GM19193 (cell line): Measurements from ENCODE around the gene BEST3.

Experiments used
- POLR2A ChIP-seq: IDR thresholded peaks from 4 replicates; pipeline ENCODE4 v1.6.1; 2011; ENCODE audit not compliant: insufficient read depth, insufficient read length; ENCODE audit errors: extremely low read depth

Gene BEST3

DNA sequence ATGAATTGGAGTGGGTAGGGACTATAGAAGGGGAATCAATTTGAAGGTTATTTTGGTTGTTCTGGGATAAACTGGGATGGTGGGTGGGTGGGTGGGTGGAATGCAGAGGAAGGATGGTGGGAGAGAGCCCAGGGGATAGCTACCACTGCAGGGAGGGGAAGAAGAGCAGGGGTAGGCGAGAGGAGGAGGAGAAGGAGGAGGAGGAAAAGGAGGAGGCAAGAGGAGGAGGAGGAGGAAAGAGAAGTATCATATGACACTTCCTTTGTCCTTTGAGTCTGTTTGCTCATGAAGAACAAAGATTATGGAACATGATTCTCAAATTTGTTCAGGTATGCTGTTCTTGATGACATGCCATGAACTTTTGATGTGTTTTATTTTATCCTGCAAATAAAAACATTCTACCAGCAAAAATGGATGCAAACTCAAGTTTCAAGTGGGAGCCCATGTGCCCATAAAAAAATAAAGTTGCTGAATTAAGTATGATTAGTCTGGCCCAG is 4.1 kb upstream of the BEST3 start:
- TF ChIP-seq POLR2A: no peak

DNA sequence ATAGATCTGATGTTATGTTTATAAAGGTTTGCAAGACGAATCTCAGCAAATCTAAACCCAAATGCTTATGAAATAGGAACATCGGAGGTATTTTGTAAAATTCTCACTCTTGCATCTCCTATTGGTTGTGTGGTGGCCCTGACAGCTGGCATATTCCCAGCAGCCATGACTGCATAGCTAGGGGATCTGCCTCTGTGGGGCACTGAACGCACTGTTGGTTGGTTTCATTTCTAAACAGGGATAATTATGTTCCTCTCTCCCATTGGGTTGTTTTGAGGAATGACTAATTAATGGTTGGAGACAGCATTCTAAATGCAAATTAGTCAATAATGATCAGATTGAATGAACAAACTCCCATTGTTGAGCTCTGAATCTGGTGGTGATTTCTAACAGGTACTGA is 2.7 kb upstream of the BEST3 start:
- no peak for TF ChIP-seq POLR2A

GRCh38 chr12:69698054-69698453 is 1.0 kb downstream of the BEST3 start:
- TF ChIP-seq POLR2A: no peak

GRCh38 chr12:69694123-69694522 is 5.0 kb downstream of the BEST3 start:
- TF ChIP-seq POLR2A: no peak

GRCh38 chr12:69689638-69690037 is 9.5 kb downstream of the BEST3 start:
- TF ChIP-seq POLR2A: no peak

DNA sequence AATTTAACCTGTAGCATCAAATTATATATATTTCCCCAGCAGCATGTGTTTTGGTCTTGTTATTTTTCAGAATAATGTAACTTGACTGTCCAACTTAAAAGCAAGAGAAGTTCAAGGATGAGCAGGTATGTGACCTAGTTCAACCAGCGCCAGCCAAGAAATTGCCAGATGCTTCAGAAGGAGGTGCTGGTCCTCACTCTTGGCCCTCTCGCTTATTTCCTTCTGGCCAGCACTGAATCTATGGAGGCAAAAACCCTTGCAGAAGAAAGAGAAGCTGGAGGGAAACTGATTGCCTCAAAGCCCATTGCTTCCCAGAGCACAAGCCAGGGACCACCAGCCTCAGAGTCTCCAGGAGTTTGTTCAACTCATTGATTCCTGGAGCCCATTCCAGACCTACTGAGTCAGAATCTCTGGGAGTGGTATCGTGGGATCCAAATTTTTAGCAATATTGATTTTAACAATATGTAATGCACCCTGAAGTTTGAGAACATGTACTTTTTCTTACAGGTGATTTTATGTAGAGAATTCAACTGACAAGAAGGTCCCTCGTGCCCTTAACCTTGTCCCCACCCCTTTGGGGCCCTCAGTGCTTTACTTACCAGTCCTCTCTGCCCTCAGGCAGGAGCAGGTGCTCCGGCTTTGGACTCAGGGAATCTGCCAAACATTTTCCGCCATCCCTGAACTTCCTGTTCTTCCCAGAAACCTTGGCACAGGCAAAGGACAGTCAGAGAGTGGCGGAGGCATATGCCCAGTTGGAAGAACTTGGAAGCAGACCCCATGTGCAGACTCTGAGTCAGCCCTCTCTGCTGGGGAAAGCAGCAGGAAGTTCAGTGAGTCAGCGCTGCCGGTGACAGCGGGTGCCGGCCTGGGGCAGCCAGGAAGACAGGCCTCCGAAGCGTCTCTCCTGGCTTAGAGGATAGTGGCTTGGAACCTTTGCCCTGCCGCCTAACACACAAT is 10.4 kb downstream of the BEST3 start:
- no peak for TF ChIP-seq POLR2A

DNA sequence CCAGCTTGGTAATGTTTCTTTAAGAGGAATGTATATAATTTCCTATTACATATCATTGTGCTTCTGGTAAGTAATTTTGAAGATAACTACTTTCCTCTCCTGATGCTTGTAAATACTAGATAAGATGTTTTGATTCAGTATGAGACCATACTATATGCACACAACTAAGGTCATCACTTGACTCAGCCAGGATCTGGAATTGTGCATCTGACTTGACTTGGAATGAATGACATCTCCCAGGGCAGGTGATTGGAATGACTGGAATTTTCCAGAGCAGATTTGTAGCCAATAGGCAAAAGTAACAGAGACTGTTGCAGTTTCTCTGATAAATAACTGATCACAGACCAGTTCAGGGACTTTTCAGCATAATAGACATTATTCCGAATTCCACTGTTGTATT is 11.1 kb downstream of the BEST3 start:
- no peak for TF ChIP-seq POLR2A

DNA sequence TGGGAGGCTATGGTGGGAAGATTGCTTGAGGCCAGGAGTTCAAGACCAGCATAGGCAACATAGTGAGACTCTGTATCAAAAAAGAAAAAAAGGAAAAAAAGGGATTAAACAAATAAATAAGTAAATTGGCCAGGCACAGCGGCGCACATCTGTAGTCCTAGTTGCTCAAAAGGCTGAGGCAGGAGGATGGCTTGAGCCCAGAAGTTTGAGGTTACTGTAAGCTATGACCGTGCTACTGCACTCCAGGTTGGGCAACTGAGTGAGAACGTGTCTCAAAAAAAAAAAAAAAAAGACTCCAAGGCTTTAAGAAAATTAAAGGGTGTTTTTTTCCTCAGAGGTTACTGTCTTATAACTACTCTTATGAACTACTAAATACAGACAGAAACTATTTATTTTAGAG is 11.7 kb downstream of the BEST3 start:
- TF ChIP-seq POLR2A: no peak

GRCh38 chr12:69686731-69687130 is 12.4 kb downstream of the BEST3 start:
- no peak for TF ChIP-seq POLR2A

DNA sequence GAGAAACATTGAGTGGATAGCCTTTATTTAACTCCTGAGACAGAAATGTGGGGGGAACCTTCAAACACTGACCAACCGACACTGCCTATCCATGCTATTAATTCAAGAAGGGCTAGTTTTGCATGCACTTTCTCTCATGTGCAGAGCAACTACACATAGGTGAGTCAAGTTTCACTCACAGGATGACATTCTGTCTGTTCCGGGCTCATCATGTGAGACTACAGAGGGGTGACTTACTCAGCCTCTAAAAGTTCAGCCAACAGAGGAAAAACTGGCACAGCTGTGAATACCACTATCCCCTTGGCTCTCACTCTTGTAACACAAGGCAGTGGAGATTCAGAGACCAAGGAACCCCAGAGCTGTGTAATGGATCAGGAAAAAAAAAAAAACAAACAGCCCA is 13.3 kb downstream of the BEST3 start:
- no peak for TF ChIP-seq POLR2A

DNA sequence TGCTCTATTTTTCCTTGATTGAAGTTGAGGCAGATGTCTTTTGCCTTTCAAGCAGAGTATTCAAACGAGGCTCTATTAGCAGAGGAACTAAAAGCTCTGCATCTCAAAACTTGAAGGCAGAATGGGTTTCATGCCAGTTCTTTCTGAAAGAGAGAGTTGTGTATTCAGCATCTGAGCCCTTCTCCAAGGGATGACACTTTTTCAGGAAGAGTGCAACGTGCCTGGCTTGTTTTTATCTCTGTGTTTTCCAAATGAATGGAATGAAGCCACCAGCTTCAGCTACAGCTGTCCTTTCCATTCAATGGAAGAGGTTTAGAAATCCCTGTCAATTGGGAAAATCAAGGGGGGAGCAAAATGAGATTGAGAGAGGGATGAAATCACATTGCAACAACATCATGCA is 14.6 kb downstream of the BEST3 start:
- TF ChIP-seq POLR2A: no peak

DNA sequence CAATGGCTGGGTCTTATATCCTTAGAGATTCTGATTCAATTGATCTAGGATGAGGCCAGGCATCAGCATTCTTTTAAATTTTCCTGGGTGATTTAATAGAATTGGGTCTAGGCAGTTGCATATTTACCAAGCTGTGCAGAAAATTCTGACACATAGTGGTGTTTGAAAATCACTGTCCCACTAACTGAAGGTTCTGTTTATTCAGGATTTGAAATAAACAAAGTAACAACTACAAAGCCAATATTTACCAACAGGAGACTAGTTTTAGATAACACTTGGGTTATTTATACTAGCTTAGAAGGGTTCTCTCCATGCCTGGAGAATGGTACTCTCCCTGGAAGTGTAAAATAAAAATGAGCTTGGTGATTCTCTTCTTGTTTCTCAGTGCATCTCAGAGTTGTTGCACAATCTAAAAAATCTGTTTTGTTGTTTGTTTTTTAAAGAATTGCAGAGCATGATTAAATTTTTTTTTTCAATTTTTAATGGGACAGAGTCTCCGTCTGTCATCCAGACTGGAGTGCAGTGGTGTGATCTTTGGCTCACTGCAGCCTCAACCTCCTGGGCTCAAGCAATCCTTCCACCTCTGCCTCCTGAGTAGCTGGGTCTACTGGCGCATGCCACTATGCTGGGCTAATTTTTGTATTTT is 16.9 kb downstream of the BEST3 start:
- TF ChIP-seq POLR2A: no peak

DNA sequence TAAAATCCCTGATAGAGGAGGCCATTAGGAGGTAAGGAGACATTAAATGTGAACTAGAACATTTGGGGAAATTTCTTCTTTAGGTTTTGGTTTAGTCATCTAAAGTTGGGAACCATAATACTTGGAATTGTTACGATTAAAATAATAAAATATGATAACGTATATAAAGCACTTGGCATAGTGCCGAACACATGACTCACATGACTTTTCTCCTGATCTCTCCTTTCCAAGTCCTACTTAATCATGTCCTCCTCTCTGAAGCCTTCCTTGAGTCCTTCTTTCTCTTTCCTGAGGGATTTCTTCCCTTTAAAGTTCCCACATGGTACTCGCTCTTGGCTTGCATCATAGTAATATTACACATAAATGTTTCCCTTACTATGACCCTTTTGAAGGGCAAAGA is 20.0 kb downstream of the BEST3 start:
- no peak for TF ChIP-seq POLR2A

- no peak for TF ChIP-seq POLR2A
Measured at GRCh38 chr12:69676257-69677012, 22.7 kb downstream of the BEST3 start.

- TF ChIP-seq POLR2A: no peak
Measured at GRCh38 chr12:69672195-69672594, 26.9 kb downstream of the BEST3 start.

DNA sequence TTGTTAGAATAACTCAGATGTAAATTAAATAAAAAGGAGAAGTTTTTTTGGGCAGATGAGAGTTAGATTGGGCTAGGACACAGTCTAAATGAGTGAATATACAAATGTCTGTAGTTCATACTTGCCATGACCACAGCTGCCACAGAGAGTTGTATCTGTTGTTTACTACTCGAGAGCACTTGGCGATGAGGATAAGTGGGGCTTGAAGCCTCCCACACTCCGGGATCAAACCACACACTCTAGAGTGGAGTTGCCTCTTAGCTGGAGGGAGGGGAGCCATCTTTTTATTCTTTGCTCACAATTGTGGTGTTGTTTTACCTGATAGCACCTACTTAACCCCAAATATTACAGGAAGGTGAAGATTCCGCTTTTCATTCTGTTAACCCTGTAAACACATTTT is 27.5 kb downstream of the BEST3 start:
- no peak for TF ChIP-seq POLR2A

DNA sequence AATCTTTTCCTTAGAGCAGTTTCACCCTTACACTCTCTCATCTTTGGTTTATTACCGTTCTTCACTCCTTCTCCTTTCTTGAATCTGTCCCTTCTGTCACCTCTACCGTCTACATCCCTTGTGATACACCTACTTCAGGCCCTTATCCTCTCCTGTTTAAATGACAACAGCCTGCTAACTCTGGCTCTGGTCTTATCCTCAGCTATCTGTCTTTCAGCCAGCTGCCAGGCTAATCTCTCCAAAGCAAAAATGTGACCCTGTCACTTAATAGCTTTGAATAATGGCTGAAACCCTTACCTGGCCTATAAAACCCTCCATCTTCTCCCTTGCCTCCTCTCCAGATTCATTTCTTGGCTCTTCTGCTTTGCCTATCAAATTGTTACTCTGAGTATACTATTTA is 32.3 kb downstream of the BEST3 start:
- no peak for TF ChIP-seq POLR2A
